Globus pallidus (tissue), 1 donor: ENCODE results near the gene SSC5D.

Experiments
- DNase-seq: peaks from one replicate; pipeline ENCODE4 v3.0.0-alpha.2; 2015; ENCODE audit warnings: low spot score

Gene SSC5D

DNA sequence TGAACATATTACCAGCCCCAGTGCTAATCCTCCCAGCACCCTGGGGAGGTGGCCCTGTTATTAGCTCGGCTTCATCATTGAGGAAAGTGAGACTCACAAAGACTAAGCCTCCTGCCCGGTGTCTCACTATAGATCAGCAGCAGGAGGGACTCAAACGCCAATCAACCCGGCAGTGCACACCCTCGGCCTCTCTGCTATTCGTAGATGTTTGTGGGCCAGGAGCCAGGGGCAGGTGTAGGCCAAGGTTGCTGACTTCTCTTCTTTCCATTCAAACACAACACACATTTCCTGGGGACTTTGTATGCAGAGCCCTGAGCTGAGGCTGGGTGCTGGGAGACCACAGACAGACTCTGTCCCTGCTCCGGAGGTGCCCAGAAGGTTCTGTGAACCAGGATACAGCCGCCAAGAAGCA, 66.5 kb downstream of the SSC5D start:
- no peak for DNase-seq

DNA sequence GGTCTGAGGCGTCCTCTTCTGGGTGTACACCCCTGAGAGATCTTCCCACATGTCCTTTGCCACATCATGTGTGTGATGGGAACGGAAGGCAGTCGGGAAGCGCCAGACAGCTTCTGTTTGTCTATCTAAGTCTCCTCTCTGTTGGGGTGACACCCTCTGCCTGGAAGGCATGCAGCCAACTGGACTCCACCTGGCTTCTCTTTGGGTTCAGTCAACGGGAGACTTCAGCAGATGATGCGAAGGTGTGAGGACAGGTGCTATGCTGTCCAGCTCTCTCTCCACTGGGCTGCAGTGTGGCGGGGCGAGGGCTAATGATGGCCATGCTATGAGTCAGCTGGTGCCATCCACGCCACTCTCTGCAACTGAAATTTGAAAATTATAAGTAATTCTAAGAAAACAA, 71.4 kb downstream of the SSC5D start:
- no peak for DNase-seq

DNA sequence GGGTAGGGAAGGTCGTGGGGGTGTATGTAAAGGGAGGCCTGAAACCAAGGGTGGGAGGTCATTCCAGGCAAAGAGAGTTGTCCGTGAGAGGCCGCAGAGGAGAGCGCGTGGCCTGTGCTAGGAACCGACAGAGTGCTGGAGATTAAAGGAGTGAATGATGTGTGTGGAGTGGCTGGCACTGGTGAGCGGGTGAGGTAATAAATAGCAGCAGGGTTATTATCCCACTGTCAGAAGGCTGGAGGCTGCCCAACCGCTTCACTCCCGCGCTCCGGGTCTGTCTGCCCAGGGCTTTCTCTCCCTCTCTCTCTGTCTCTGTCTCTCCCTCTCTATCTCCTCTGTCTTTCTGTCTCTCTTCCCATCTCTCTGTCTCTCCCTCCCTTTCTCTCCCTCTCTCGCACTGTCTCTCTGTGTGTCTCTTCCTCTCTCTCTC, 75.0 kb downstream of the SSC5D start:
- DNase-seq = no peak

DNA sequence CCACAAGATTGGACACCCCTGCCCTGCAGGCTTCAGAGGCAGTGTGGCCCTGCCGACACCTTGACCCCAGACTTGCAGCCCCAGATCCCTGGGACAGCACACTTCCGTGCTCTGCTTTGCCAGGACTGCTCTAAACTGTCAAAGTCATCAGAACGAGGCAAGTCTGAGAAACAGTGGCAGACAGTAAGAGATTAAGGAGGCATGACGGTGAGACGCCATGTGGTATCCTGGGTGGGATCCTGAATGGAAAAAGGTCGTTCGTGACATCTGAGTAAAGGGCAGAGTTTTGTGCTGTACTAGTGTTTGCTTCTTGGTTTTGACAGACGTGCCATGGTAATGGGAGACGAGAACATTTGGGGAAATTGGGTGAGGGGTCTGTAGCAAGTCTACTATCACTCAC, 78.6 kb downstream of the SSC5D start:
- no peak for DNase-seq

DNA sequence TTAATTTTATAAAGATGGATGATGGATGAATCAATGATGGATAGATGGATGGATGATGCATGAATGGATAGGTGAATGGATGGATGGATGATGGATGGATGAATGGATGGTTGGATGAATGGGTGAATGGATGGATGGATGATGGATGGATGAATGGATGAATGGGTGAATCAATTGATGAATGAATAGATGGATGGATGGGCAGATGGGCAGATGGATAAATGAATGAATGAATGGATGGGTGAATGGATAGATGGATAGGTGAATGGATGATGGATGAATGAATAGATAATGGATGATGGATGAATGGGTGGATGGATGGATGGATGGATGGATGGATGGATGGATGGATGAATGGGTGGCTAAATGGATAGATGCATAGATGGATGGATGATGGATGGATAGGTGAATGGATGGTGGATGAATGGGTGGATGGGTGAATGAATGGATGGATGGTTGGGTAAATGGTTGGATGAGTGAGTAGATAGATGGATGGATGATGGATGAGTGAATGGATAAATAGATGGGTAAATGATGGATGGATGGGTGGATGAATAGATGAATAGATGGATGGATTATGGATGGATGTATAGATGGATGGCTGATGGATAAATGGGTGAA, 79.6 kb downstream of the SSC5D start:
- DNase-seq = no peak
